IPS-NIHi7 (cell line): Measurements from ENCODE around the gene SEC14L1.
"Not testable (repeated sequence)": the region's sequence is repeated elsewhere in the genome, so short reads cannot be mapped to it uniquely, and the experiment has no call there.

Source experiments
- DNase-seq: peaks from one replicate; pipeline ENCODE4 v3.0.0; 2012; ENCODE audit warnings: mixed read lengths; ENCODE audit errors: extremely low spot score

Gene SEC14L1

GRCh38 chr17:77237232-77238008, 96.7 kb downstream of the SEC14L1 start:
- DNase-seq, result no peak

GRCh38 chr17:77240976-77241375, 100.2 kb downstream of the SEC14L1 start:
- no peak for DNase-seq

- DNase-seq, result no peak
Measured at GRCh38 chr17:77242118-77242851, 101.5 kb downstream of the SEC14L1 start.

- DNase-seq, result no peak
Measured at GRCh38 chr17:77245162-77245926, 104.6 kb downstream of the SEC14L1 start.

GRCh38 chr17:77246110-77247047, 105.6 kb downstream of the SEC14L1 start:
- DNase-seq, result no peak

- DNase-seq, result peak; percentile 90
Measured at GRCh38 chr17:77247048-77247541, 106.3 kb downstream of the SEC14L1 start.

- no peak for DNase-seq
Measured at GRCh38 chr17:77247609-77248008, 106.8 kb downstream of the SEC14L1 start.

- no peak for DNase-seq
Measured at GRCh38 chr17:77248216-77249114, 107.7 kb downstream of the SEC14L1 start.

- DNase-seq, result no peak
Measured at GRCh38 chr17:77251622-77252183, 110.9 kb downstream of the SEC14L1 start.

GRCh38 chr17:77252306-77252705, 111.5 kb downstream of the SEC14L1 start:
- not testable (repeated sequence) for DNase-seq

- DNase-seq, result no peak
Measured at GRCh38 chr17:77253611-77254051, 112.9 kb downstream of the SEC14L1 start.

GRCh38 chr17:77254951-77255825, 114.4 kb downstream of the SEC14L1 start:
- no peak for DNase-seq

- not testable (repeated sequence) for DNase-seq
Measured at GRCh38 chr17:77255970-77256369, 115.2 kb downstream of the SEC14L1 start.

- DNase-seq, result no peak
Measured at GRCh38 chr17:77256710-77257109, 115.9 kb downstream of the SEC14L1 start.

- DNase-seq, result no peak
Measured at GRCh38 chr17:77257169-77257568, 116.4 kb downstream of the SEC14L1 start.

GRCh38 chr17:77257596-77258458, 117.1 kb downstream of the SEC14L1 start:
- no peak for DNase-seq

- no peak for DNase-seq
Measured at GRCh38 chr17:77258638-77259037, 117.9 kb downstream of the SEC14L1 start.
